Measurements from ENCODE around the gene NECTIN2.

DNA sequence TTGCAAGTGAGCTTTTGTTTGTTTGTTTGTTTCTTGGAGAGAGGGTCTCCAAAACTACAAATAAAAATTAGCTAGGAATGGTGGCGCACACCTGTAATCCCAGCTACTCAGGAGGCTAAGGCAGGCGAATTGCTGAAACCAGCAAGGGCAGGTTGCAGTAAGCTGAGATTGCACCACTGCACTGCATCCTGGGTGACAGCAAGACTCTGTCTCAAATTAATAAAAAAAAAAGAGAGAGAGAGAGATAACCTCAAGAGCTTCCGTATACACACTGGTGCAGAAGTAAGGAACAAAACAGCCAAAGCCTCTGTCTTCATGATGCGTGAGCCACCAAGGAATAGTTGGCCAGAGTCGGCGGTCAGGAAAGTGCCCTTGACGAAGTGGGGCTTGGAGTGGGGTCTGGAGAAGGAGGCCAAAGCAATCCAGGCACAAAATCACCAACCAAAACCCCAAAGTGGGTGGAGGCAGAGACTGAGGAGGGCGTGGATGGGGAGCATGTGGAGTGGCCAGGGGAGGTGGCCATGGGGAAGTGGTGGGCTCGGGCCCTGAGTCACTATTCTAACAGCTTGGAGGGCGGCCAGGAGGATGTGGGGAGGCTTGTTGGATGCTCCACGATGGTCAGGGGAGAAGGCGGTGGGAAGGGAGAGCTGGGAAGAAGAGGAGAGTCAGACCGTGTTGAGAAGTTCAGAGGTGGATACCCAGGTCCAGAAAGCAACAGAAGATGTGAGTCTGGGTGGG, 23.8 kb downstream of the NECTIN2 start:
- TF ChIP-seq, protein P1, sequence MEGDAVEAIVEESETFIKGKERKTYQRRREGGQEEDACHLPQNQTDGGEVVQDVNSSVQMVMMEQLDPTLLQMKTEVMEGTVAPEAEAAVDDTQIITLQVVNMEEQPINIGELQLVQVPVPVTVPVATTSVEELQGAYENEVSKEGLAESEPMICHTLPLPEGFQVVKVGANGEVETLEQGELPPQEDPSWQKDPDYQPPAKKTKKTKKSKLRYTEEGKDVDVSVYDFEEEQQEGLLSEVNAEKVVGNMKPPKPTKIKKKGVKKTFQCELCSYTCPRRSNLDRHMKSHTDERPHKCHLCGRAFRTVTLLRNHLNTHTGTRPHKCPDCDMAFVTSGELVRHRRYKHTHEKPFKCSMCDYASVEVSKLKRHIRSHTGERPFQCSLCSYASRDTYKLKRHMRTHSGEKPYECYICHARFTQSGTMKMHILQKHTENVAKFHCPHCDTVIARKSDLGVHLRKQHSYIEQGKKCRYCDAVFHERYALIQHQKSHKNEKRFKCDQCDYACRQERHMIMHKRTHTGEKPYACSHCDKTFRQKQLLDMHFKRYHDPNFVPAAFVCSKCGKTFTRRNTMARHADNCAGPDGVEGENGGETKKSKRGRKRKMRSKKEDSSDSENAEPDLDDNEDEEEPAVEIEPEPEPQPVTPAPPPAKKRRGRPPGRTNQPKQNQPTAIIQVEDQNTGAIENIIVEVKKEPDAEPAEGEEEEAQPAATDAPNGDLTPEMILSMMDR (IDR thresholded peaks at IDR 0.05), result no peak
- TF ChIP-seq POLR2A (IDR thresholded peaks at IDR 0.05), result no peak

All from right lobe of liver (tissue), 4 donors.